IMR-90 (cell line): ENCODE results near the gene HYAL1. TPM values are rescaled to one million over a fixed set of nuclear protein-coding genes. Genes with fewer than 3 reads are reported as not detected.

Source experiments
- ATAC-seq: fragments of 200-7000 bp; cut with Tn5 transposase; 2 replicates; pipeline ENCODE4 v1.9.1; 2020; ENCODE audit warnings: low read depth, mild to moderate bottlenecking, moderate library complexity
- BruUV-seq: library from RNA; stranded (reverse); fragments of 400-500 nt; replicated peaks from 2 replicates; lab custom pipeline; 2021; lab: Mats Ljungman, UMichigan
- CTCF ChIA-PET: fragments of 300-600 bp; formaldehyde crosslinking; extraction: SDS; loops from one replicate; lab custom pipeline; 2021; ENCODE audit warnings: antibody characterized with exemption; lab: Yijun Ruan, JAX
- POLR2A ChIA-PET: fragments of 300-600 bp; sonication (Branson Sonifier 250); formaldehyde crosslinking; loops from one replicate; lab custom pipeline; 2022; ENCODE audit warnings: antibody characterized with exemption; ENCODE audit not compliant: unreplicated experiment; lab: Charles Lee
- DNase-seq: peaks from one replicate; pipeline ENCODE4 v3.0.0; 2013
- H2AFZ ChIP-seq: replicated peaks from 2 replicates; pipeline ENCODE3; 2013; ENCODE audit warnings: low read length, mild to moderate bottlenecking; ENCODE audit not compliant: poor library complexity
- H2AK5ac ChIP-seq: 2 replicates; pipeline ENCODE4 v1.6.1; 2013; ENCODE audit warnings: low read depth, low read length, inconsistent platforms
- H2AK9ac ChIP-seq: replicated peaks from 2 replicates; pipeline ENCODE3; 2013; ENCODE audit warnings: mild to moderate bottlenecking, low read depth, low read length, moderate library complexity; ENCODE audit not compliant: poor library complexity
- H2BK120ac ChIP-seq: 2 replicates; pipeline ENCODE4 v1.6.1; 2013; ENCODE audit warnings: low read depth, low read length, inconsistent platforms
- H2BK15ac ChIP-seq: 3 replicates; pipeline ENCODE4 v1.6.1; 2013; ENCODE audit warnings: low read depth, low read length, inconsistent platforms
- H2BK20ac ChIP-seq: 2 replicates; pipeline ENCODE4 v1.6.1; 2013; ENCODE audit warnings: low read depth, mild to moderate bottlenecking, inconsistent platforms, low read length, moderate library complexity
- H2BK5ac ChIP-seq: 2 replicates; pipeline ENCODE4 v1.6.1; 2013; ENCODE audit warnings: mild to moderate bottlenecking, low read depth, low read length, inconsistent platforms; ENCODE audit not compliant: poor library complexity, severe bottlenecking
- H3K14ac ChIP-seq: replicated peaks from 2 replicates; pipeline ENCODE4 v1.6.1; 2013; ENCODE audit warnings: low read depth, low read length, inconsistent platforms
- H3K18ac ChIP-seq: 2 replicates; pipeline ENCODE4 v1.6.1; 2013; ENCODE audit warnings: low read depth, low read length, control low read depth
- H3K23ac ChIP-seq: 2 replicates; pipeline ENCODE4 v1.6.1; 2013; ENCODE audit warnings: low read depth, low read length, inconsistent platforms
- H3K27ac ChIP-seq: 2 replicates; pipeline ENCODE4 v1.5.1; 2013; ENCODE audit warnings: mild to moderate bottlenecking, control low read depth, low read length; ENCODE audit not compliant: insufficient read depth
- H3K27me3 ChIP-seq: 2 replicates; pipeline ENCODE4 v1.6.1; 2013; ENCODE audit warnings: low read length; ENCODE audit not compliant: control insufficient read depth, insufficient read depth
- H3K36me3 ChIP-seq: 2 replicates; pipeline ENCODE4 v1.6.1; 2013; ENCODE audit warnings: low read length, mixed read lengths; ENCODE audit not compliant: control insufficient read depth, insufficient read depth
- H3K4ac ChIP-seq: 2 replicates; pipeline ENCODE4 v1.6.1; 2013; ENCODE audit warnings: low read depth, low read length, inconsistent platforms
- H3K4me1 ChIP-seq: 2 replicates; pipeline ENCODE4 v1.6.1; 2013; ENCODE audit warnings: low read length, mixed read lengths; ENCODE audit not compliant: control insufficient read depth, insufficient read depth
- H3K4me2 ChIP-seq: 2 replicates; pipeline ENCODE4 v1.6.1; 2013; ENCODE audit warnings: low read depth, mild to moderate bottlenecking, control low read depth, low read length, moderate library complexity
- H3K4me3 ChIP-seq: 2 replicates; pipeline ENCODE4 v1.5.1; 2013; ENCODE audit warnings: low read depth, mild to moderate bottlenecking, control low read depth, low read length, moderate library complexity; ENCODE audit not compliant: insufficient read depth
- H3K56ac ChIP-seq: 2 replicates; pipeline ENCODE4 v1.6.1; 2013; ENCODE audit warnings: low read length, inconsistent platforms; ENCODE audit not compliant: insufficient read depth; ENCODE audit errors: extremely low read depth
- H3K79me1 ChIP-seq, 2 experiments: 2 replicates each; pipeline ENCODE4 v1.6.1; 2013; ENCODE audit warnings: low read length in 2 of 2, inconsistent platforms in 1 of 2, low read depth in 1 of 2
- H3K9ac ChIP-seq: 2 replicates; pipeline ENCODE4 v1.6.1; 2013; ENCODE audit warnings: low read depth, low read length, control low read depth
- H3K9me1 ChIP-seq: 2 replicates; pipeline ENCODE4 v1.6.1; 2013; ENCODE audit warnings: low read length, inconsistent platforms; ENCODE audit not compliant: insufficient read depth
- H3K9me3 ChIP-seq: 2 replicates; pipeline ENCODE4 v1.6.1; 2013; ENCODE audit warnings: low read length; ENCODE audit not compliant: control insufficient read depth, insufficient read depth
- H4K20me1 ChIP-seq: 2 replicates; pipeline ENCODE4 v1.6.1; 2013; ENCODE audit warnings: low read length, inconsistent platforms; ENCODE audit not compliant: insufficient read depth
- H4K5ac ChIP-seq: 2 replicates; pipeline ENCODE4 v1.6.1; 2013; ENCODE audit warnings: mild to moderate bottlenecking, low read depth, low read length, control low read depth
- H4K8ac ChIP-seq, 2 experiments: 2 replicates each; pipeline ENCODE4 v1.6.1; 2013; ENCODE audit warnings: low read depth in 2 of 2, low read length in 2 of 2, control low read depth in 1 of 2, inconsistent platforms in 1 of 2
- H4K91ac ChIP-seq: 2 replicates; pipeline ENCODE4 v1.6.1; 2013; ENCODE audit warnings: low read depth, low read length, inconsistent platforms; ENCODE audit not compliant: insufficient read depth
- CEBPB ChIP-seq: IDR thresholded peaks from 2 replicates; pipeline ENCODE4 v1.6.1; 2012; ENCODE audit warnings: low read depth, low read length, improper control_type of control experiment
- CHD1 ChIP-seq: IDR thresholded peaks from 2 replicates; pipeline ENCODE4 v1.6.1; 2012; ENCODE audit warnings: low read depth, low read length, improper control_type of control experiment
- CTCF ChIP-seq: conservative IDR thresholded peaks from 2 replicates; pipeline ENCODE4 v1.5.1; 2012; ENCODE audit warnings: mild to moderate bottlenecking, low read depth, low read length, improper control_type of control experiment
- MAFK ChIP-seq: IDR thresholded peaks from 2 replicates; pipeline ENCODE4 v1.6.1; 2012; ENCODE audit warnings: low read depth, low read length, improper control_type of control experiment
- MAZ ChIP-seq: IDR thresholded peaks from 2 replicates; pipeline ENCODE4 v1.6.1; 2012; ENCODE audit warnings: low read depth, mild to moderate bottlenecking, low read length, improper control_type of control experiment, moderate library complexity, borderline replicate concordance
- MXI1 ChIP-seq: IDR thresholded peaks from 2 replicates; pipeline ENCODE4 v1.6.1; 2012; ENCODE audit warnings: low read depth, mild to moderate bottlenecking, low read length, moderate library complexity, borderline replicate concordance
- POLR2A ChIP-seq: IDR thresholded peaks from 2 replicates; pipeline ENCODE4 v1.6.1; 2012; ENCODE audit warnings: mild to moderate bottlenecking, low read depth, low read length
- RAD21 ChIP-seq: IDR thresholded peaks from 2 replicates; pipeline ENCODE4 v1.6.1; 2012; ENCODE audit warnings: low read length, improper control_type of control experiment
- RCOR1 ChIP-seq: IDR thresholded peaks from 2 replicates; pipeline ENCODE4 v1.6.1; 2012; ENCODE audit warnings: mild to moderate bottlenecking, low read length, improper control_type of control experiment; ENCODE audit not compliant: insufficient replicate concordance
- RFX5 ChIP-seq: IDR thresholded peaks from 2 replicates; pipeline ENCODE4 v1.8.0; 2012; ENCODE audit warnings: low read depth, mild to moderate bottlenecking, low read length, moderate library complexity
- SMC3 ChIP-seq: fragments of 150-350 bp; IDR thresholded peaks from 2 replicates; pipeline ENCODE4 v1.6.1; 2016; ENCODE audit warnings: low read depth, mild to moderate bottlenecking, antibody characterized with exemption, low read length, moderate library complexity
- USF2 ChIP-seq: fragments of 150-350 bp; IDR thresholded peaks from 2 replicates; pipeline ENCODE4 v1.6.1; 2017; ENCODE audit warnings: mild to moderate bottlenecking, antibody characterized with exemption, low read length, low read depth
- WGBS, 2 experiments: methylation state at CpG; one replicate each; pipeline versions ENCODE4 v1.1.5 to v1.1.7; 2013; ENCODE audit warnings: missing lambda C conversion rate in 2 of 2; ENCODE audit not compliant: insufficient read length in 1 of 2; ENCODE audit errors: extremely low coverage in 2 of 2; 5-methylcytosine and 5-hydroxymethylcytosine counted together
- dilution Hi-C: fragments of 300-500 bp; cut with HindIII; formaldehyde crosslinking; loops from one replicate; pipeline ENCODE4 v1.14.3; 2018; ENCODE audit warnings: low sequenced_read_pairs; ENCODE audit not compliant: unreplicated experiment
- in situ Hi-C: fragments of 300-500 bp; cut with MboI; formaldehyde crosslinking; loops from 3 replicates; pipeline ENCODE4 v1.14.3; 2019; ENCODE audit warnings: low sequenced_read_pairs, inconsistent platforms, mixed read lengths
- intact Hi-C: fragments of 100-400 bp; cut with micrococcal nuclease; formaldehyde crosslinking; loops from 2 replicates; pipeline ENCODE4 v1.10.0; 2022
- polyA plus RNA-seq, 3 experiments: library from polyadenylated mRNA; depleted of rRNA; stranded (reverse); fragments of >200 nt; gene quantifications; 2 replicates each; pipeline ENCODE4 v1.2.3, GENCODE V29; 2012; ENCODE audit warnings: low replicate concordance in 1 of 3
- total RNA-seq: library from RNA; depleted of rRNA; stranded (reverse); fragments of >200 nt; gene quantifications from 2 replicates; pipeline ENCODE4 v1.2.3, GENCODE V29; 2012

The HYAL1 gene
- total and polyA plus RNA-seq, 2 of the 4 experiments (the other 2 are of a cell fraction), result 0.32 to 0.36 TPM

- no peak for TF ChIP-seq CHD1
- 0 out of 2 replicates have a peak, but pooled peaks have one; percentile 39 for TF ChIP-seq MXI1
Measured at GRCh38 chr3:50324351-50325112, 21.2 kb upstream of the HYAL1 start (continued).

GRCh38 chr3:50323614-50324199, 20.3 kb upstream of the HYAL1 start:
- H2BK15ac ChIP-seq, result no peak overlapping the region
- H3K18ac ChIP-seq, result no peak overlapping the region
- no peak overlapping the region for H4K5ac ChIP-seq
- H4K20me1 ChIP-seq, result peaks cover 12% of the 10 kb centered on the region; the same call in 1 of the 2 replicates
- H3K4me3 ChIP-seq, result no peak overlapping the region
- no peak for TF ChIP-seq USF2
- TF ChIP-seq CTCF, result no peak
- no peak for TF ChIP-seq RCOR1
- TF ChIP-seq POLR2A, result no peak
- no peak for TF ChIP-seq RFX5
- no peak for TF ChIP-seq CEBPB
- no peak for TF ChIP-seq SMC3
- no peak for TF ChIP-seq MAFK
- TF ChIP-seq CHD1, result no peak
- no peak for TF ChIP-seq MXI1
- TF ChIP-seq MAZ, result no peak
- TF ChIP-seq RAD21, result no peak
- H3K4me1 ChIP-seq, result peaks cover 26% of the 10 kb centered on the region
- H3K56ac ChIP-seq, result no peak overlapping the region
- in situ Hi-C loops, result no loop called here
- no peak overlapping the region for H3K4me2 ChIP-seq
- H3K79me1 ChIP-seq, result peaks cover 27 to 51% of the 10 kb centered on the region in 2 experiments
- H3K27me3 ChIP-seq, result no peaks in the 10 kb centered on the region
- intact Hi-C loops, result loop anchor here (1.0 to 5.0 kb wide), 3 partner anchors 61 to 129 kb away; no protein-coding TSS in a partner anchor
- ChIA-PET CTCF (interaction anchor here (0.7 to 1.0 kb wide), 3 partner anchors 10 to 25 kb away, joined by 3 to 4 read pairs (median 4); partner anchors contain the start of genes HYAL3 and NAA80), POLR2A (interaction anchor here (1.0 kb wide), 1 partner anchor 13 kb away, joined by 4 read pairs; no protein-coding TSS in a partner anchor)
- BruUV-seq, result no TSS peak
- WGBS, 2 experiments, result 82% methylated on average over 4 of the region's 5 CpGs; no CpG with 5 or more reads in 1 of the 2 experiments
- no peak overlapping the region for H2BK20ac ChIP-seq
- H3K4ac ChIP-seq, result no peak overlapping the region
- H2BK5ac ChIP-seq, result no peak overlapping the region
- no peak overlapping the region for H3K27ac ChIP-seq
- no peak overlapping the region for H2BK120ac ChIP-seq
- no peak overlapping the region for H2AK5ac ChIP-seq
- ATAC-seq (no peak), DNase-seq (no peak)
- no peaks in the 10 kb centered on the region for H3K9me3 ChIP-seq
- dilution Hi-C loops, result no loop called here
- peak overlapping the region; percentile 67 for H2AK9ac ChIP-seq
- no peak overlapping the region for H2AFZ ChIP-seq
- H4K8ac ChIP-seq, result no peak overlapping the region
- H3K9me1 ChIP-seq, result peaks cover 8% of the 10 kb centered on the region
- no peak overlapping the region for H3K9ac ChIP-seq
- H4K91ac ChIP-seq, result no peak overlapping the region
- no peak overlapping the region for H3K23ac ChIP-seq
- H3K36me3 ChIP-seq, result peaks cover 16% of the 10 kb centered on the region
- H3K14ac ChIP-seq, result no peak overlapping the region
